Measurements from ENCODE around the gene CLC.

- no peak for TF ChIP-seq REST (IDR thresholded peaks at IDR 0.05; ENCODE audit: insufficient read depth in 1 of 2, low read depth in 2 of 2, low read length in 2 of 2)
- TF ChIP-seq POLR2AphosphoS5 (IDR thresholded peaks at IDR 0.05; ENCODE audit: low read depth, low read length), result no peak
- no peak for TF ChIP-seq TAF1 (IDR thresholded peaks at IDR 0.05; ENCODE audit: borderline replicate concordance, insufficient read depth, low read length)
- TF ChIP-seq SIN3A (IDR thresholded peaks at IDR 0.05; ENCODE audit: borderline replicate concordance, insufficient read depth, low read length), result no peak
- TF ChIP-seq FOXP2 (optimal IDR thresholded peaks at IDR 0.05; ENCODE audit: borderline replicate concordance, extremely low read depth, extremely low read length, insufficient read depth), result no peak
Observed at GRCh38 chr19:39735688-39736087, 2.1 kb downstream of the CLC start.
